Measurements from ENCODE around the gene HTR4.
"Not testable (repeated sequence)": the region's sequence is repeated elsewhere in the genome, so short reads cannot be mapped to it uniquely, and the experiment has no call there.

The HTR4 gene

GRCh38 chr5:148540647-148541046, 113.7 kb downstream of the HTR4 start:
- in situ Hi-C loops (cut with MboI; ENCODE audit: low sequenced_read_pairs), result no loop called here

- in situ Hi-C loops (cut with MboI; ENCODE audit: low sequenced_read_pairs), result no loop called here
These were observed 114.5 kb downstream of the HTR4 start for GRCh38 chr5:148539851-148540250.

- in situ Hi-C loops (cut with MboI; ENCODE audit: low sequenced_read_pairs), result no loop called here
These were observed 119.1 kb downstream of the HTR4 start for GRCh38 chr5:148535190-148535589.

GRCh38 chr5:148532969-148533670, 121.2 kb downstream of the HTR4 start:
- in situ Hi-C loops (cut with MboI; ENCODE audit: low sequenced_read_pairs), result no loop called here

GRCh38 chr5:148529450-148529849, 124.9 kb downstream of the HTR4 start:
- in situ Hi-C loops (cut with MboI; ENCODE audit: low sequenced_read_pairs), result not testable (repeated sequence)

GRCh38 chr5:148524721-148525120, 129.6 kb downstream of the HTR4 start:
- in situ Hi-C loops (cut with MboI; ENCODE audit: low sequenced_read_pairs), result no loop called here

GRCh38 chr5:148523139-148523538, 131.2 kb downstream of the HTR4 start:
- in situ Hi-C loops (cut with MboI; ENCODE audit: low sequenced_read_pairs), result no loop called here

- in situ Hi-C loops (cut with MboI; ENCODE audit: low sequenced_read_pairs), result no loop called here
These were observed 138.9 kb downstream of the HTR4 start for GRCh38 chr5:148515460-148515859.

- in situ Hi-C loops (cut with MboI; ENCODE audit: low sequenced_read_pairs), result no loop called here
These were observed 140.0 kb downstream of the HTR4 start for GRCh38 chr5:148514344-148514743.

GRCh38 chr5:148512498-148512897, 141.8 kb downstream of the HTR4 start:
- in situ Hi-C loops (cut with MboI; ENCODE audit: low sequenced_read_pairs), result no loop called here

- in situ Hi-C loops (cut with MboI; ENCODE audit: low sequenced_read_pairs), result no loop called here
These were observed 142.4 kb downstream of the HTR4 start for GRCh38 chr5:148511810-148512347.

- in situ Hi-C loops (cut with MboI; ENCODE audit: low sequenced_read_pairs), result no loop called here
These were observed 144.4 kb downstream of the HTR4 start for GRCh38 chr5:148509893-148510292.

- in situ Hi-C loops (cut with MboI; ENCODE audit: low sequenced_read_pairs), result no loop called here
These were observed 146.7 kb downstream of the HTR4 start for GRCh38 chr5:148507648-148508047.

- in situ Hi-C loops (cut with MboI; ENCODE audit: low sequenced_read_pairs), result no loop called here
These were observed 154.9 kb downstream of the HTR4 start for GRCh38 chr5:148499452-148499851.

- in situ Hi-C loops (cut with MboI; ENCODE audit: low sequenced_read_pairs), result no loop called here
These were observed 156.6 kb downstream of the HTR4 start for GRCh38 chr5:148497757-148498156.

GRCh38 chr5:148492351-148492750, 162.0 kb downstream of the HTR4 start:
- in situ Hi-C loops (cut with MboI; ENCODE audit: low sequenced_read_pairs), result no loop called here

- in situ Hi-C loops (cut with MboI; ENCODE audit: low sequenced_read_pairs), result no loop called here
These were observed 162.5 kb downstream of the HTR4 start for GRCh38 chr5:148491793-148492184.

- in situ Hi-C loops (cut with MboI; ENCODE audit: low sequenced_read_pairs), result no loop called here
These were observed 163.1 kb downstream of the HTR4 start for GRCh38 chr5:148491015-148491792.

- in situ Hi-C loops (cut with MboI; ENCODE audit: low sequenced_read_pairs), result no loop called here
These were observed 165.6 kb downstream of the HTR4 start for GRCh38 chr5:148488757-148489156.

GRCh38 chr5:148486456-148486855, 167.9 kb downstream of the HTR4 start:
- in situ Hi-C loops (cut with MboI; ENCODE audit: low sequenced_read_pairs), result no loop called here

- in situ Hi-C loops (cut with MboI; ENCODE audit: low sequenced_read_pairs), result no loop called here
These were observed 169.7 kb downstream of the HTR4 start for GRCh38 chr5:148484651-148485050.

GRCh38 chr5:148483750-148484149, 170.6 kb downstream of the HTR4 start:
- in situ Hi-C loops (cut with MboI; ENCODE audit: low sequenced_read_pairs), result no loop called here
